NOMO-1 (cell line): ENCODE measurements around the gene EXOC3L4.
"Not testable (repeated sequence)": the region's sequence is repeated elsewhere in the genome, so short reads cannot be mapped to it uniquely, and the experiment has no call there.

Source experiments
- DNase-seq, 2 experiments: peaks; one replicate each; lab custom pipeline; 2025; ENCODE audit not compliant: unreplicated experiment in 2 of 2; lab: John Stamatoyannopoulos, UW

Gene EXOC3L4

DNA sequence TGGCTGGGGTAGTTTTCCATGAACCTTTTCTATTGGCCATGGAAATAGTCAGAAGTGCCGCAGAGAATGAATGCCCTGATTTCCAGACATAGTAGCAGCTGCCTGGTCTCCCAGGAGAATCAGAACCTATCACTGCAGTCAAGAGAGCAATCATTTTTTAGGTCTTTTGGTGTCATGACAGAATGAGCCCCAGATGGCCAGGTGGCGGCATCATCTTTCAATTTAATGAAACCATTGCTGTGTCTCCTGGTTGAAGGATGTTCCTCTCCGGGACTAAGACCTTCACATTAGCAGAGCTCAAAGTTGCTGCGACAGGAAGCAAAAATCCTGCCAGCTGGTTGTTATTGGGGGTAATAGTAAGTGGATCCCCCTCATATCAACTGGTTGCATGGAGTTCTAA lies 47.5 kb downstream of the EXOC3L4 start:
- no peak for DNase-seq

DNA sequence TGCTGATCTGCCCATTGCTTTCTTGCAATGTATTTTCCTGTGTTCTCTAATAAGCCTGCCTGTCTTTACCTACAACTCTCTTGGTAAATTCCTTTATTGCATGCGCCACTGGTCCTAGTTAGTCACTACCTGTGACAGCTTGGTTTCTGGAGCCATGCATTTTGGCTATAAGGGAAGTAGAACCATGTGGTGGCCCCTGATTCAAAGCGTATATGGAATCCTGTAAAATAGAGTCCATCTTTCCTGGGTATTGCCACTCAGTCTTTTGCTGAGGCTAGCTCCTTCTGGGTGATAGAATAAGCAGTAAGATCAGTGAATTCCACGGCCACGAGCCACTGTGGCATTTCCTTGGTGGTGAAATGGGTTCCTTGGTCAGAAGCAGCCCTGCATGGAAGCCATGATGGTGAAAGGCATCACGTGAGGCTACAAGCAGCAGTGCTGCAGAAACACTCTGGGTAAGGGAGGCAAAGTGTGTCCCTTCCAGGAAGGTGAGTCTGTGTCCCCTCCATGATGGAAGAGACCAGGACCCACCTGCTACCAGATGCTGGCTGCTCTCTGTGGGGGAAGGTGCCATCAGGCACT lies 48.3 kb downstream of the EXOC3L4 start:
- DNase-seq: no peak

DNA sequence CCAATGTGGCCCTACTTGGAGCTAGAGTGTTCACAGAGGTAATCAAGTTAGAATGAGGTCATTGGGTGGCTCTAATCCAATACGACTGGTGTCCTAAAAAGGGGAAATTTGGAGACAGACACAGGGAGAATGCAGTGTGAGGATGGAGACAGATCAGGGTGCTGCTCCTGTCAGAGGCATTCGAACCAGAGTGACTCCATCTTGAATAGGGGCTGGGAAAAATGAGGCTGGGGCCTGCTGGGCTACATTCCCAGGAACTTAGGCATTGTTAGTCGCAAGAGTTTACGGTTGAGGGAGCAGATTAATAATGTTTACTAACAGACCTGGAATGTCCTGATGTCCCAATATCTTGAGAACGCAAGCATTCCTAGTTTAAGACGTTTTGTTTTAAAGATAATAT lies 49.0 kb downstream of the EXOC3L4 start:
- no peak for DNase-seq

DNA sequence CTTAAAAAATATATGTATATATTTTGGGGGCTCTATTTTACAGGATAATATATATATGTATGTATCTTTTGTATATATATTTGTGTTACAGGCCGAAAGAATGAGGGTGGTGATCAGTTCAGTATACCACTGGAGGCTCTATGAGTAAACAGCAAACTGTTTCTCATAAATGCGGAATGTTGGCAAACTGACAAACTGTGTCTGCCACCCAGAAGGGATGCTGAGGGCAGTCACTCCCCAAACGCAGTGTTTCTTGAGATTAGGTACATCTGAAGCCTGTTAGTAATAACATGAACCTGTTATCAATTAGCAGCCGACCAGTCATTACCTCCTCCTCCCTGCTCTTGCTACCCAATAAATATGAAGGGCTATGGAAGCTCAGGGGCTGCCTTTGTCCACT lies 49.6 kb downstream of the EXOC3L4 start:
- DNase-seq: no peak

DNA sequence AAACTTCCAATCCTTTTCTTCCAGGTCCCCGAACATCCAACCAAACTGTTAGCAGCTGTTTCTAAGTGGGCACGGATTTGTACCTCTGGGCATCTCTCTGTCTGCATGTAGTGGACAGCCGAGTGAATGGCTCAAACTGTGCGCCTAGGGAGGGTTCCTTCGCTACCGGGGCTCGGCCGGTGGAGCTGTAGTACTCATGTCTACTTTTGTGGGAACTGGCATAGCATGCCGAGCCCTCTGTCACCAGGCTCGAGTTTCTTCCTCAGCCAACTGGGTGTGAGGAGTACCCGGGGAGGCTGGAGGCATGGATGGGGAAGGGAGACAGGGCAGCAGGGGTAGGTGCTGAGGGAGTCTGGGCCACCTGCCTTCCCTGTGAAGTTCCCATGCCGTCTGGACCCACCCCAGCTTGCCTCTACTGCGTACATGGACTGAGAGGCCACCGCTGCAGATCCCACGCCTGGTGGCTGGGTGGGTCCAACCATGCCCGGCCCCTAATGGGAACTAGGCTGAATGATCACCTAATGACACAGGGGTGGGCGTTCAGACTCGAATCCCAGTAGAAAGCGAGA lies 51.7 kb downstream of the EXOC3L4 start:
- DNase-seq: no peak

DNA sequence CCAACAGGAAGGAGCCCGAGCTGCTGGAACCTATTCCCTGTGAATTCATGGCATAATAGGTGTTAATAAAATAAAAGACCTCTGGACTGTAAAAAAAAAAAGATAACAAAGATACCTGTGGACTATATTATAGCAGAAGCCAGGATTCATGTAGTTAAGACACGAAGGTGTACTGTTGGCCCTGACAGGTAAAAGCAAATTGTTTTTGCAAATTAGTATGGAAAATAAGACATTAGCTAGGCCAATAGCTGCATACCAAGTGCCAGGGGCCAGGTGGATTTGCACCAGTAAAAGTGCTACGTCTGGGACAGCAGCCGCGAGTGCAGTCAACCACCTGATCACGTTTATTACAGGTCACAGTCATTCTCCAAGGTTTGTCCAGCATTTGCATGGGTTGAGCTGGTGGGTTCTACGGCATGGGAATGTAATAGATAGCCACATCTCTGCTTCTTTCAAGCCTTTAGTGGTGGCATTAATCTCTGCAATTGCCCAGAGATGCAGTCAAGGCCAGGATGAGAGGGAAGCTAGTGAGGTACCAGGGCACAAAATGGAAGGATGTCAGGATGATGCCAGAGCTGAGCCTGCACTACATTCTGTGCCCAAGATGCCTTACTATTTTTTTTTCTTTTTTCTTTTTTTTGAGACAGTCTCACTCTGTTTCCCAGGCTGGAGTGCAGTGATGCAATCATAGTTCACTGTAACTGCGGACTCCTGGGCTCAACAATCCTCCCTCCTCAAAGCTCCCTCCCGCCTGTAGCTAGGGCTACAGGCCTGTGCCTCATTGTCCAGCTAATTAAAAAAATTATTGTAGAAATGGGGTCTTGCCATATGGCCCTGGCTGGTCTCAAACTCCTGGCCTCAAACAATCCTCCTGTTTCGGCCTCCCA lies 55.1 kb downstream of the EXOC3L4 start:
- no peak for DNase-seq

DNA sequence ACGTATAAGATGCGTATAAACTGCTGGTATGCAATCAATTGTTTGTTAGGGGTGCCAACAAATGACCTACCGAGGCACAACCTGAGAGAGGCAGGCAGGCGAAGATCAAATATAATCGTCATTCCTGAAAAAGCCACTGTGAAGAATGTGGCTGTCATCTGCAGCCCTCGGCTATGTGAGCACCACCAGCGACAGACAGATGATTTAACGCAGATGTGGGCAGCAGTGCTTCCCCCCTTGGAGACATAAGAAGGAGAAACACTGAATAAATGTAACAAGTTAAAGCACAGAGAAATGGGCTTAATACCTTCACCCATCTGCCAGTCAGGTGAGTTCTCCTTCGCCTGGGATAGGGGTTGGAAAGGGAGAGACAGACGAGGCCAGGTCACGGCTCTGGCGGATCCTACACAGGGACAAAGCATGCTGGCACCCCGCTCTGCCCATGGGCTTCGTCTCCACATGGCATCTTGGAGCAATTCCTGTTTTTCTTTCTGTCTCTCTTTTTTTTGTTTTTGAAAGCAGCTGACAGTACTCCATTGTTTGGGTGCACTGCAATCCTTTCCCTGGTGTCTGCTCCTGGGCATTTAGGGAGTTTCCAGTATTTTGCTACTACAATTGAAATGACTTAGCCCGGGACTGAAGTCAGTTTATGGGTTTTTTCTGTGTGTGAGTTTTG lies 56.9 kb downstream of the EXOC3L4 start:
- DNase-seq: no peak

DNA sequence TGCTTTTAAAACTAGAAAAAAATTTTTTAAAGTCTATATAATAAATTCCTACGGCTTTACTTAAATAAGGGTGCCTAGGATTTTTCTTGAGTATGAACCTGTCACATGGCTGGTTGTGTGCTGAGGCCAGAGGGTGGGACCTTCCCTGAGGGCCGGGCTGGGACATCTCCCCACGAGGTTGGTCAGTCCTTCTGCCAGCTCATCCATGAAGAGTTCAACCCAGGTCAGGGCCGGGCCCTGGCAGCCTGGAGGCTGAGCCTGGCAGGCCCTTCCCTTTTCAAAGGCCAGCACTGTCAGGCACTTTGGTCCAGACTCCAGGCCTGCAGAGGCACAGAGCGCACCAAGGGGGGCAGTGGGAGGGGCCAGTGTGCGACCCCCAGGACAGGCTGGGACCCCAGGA lies 60.5 kb downstream of the EXOC3L4 start:
- DNase-seq: no peak

DNA sequence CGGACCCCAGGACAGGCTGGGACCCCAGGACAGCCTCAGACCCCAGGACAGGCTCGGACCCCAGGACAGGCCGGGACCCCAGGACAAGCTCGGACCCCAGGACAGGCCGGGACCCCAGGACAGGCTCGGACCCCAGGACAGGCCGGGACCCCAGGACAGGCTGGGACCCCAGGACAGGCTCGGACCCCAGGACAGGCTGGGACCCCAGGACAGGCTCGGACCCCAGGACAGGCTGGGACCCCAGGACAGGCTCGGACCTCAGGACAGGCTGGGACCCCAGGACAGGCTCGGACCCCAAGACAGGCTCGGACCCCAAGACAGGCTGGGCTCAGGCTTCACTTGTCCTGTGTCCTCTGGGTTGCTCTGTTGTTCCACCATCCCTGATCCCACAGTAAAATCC lies 60.9 kb downstream of the EXOC3L4 start:
- DNase-seq: not testable (repeated sequence)

DNA sequence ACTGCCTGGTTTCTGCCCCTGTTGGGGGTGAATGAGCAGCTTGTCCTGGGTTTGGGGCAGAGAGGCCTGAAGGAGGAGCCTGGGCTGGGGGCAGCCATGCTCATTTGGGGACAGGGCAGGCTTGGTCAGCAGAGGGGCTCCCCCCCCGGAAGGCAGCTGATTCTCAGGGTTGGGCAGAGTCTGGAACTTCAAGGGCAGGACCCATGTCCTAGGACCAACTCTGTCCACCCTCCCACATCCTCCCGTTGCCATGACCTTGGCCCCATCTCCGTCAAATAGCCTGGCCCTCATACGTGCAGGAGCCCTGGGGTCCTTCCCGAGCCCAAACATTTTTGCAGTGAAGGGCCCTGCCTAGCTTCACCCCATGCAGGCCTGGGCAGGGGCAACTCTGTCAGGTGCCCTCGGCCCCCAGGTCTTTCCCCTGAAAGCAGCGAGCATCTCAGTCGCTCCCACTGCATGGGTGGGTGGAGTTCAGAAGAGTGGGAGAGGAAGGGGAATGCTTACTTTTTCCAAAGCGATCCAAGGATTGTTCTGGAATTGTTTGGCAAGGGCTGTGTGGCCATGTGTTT lies 61.4 kb downstream of the EXOC3L4 start:
- no peak for DNase-seq

DNA sequence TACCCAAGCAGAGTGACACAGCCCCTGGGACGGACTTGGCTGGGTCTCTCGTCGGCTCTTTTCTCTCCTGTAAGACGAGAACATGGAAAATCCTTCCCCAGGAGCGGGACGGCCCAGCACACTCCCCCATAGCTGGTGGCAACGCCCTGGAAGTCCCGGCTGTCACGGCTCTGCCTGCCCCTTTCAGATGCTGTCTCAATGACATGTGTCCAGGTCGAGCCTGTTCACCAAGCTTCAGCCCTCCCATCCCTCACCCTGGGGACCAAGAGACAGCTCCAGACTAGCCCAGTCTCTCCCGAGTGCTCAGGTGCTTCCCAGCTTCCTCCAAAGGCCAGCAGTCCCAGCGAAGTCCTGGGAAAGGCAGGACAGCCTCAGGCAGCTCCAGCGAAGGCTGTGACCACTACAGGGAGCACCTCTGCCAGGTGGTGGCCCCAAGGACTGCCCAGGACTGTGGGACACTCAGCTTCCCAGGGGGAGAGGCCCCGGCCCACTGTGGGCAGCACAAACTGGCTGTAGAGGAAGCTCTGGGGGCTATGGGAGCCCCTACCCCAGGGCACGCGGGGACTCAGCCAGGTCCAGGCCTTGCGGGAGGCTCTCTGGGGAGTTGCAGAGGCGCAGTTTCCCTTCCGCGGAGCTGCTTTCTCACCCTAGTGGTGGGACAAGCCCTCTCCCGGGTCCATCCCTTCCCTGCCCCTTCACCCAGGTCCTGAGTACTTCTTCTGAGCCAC lies 62.3 kb downstream of the EXOC3L4 start:
- DNase-seq: no peak

DNA sequence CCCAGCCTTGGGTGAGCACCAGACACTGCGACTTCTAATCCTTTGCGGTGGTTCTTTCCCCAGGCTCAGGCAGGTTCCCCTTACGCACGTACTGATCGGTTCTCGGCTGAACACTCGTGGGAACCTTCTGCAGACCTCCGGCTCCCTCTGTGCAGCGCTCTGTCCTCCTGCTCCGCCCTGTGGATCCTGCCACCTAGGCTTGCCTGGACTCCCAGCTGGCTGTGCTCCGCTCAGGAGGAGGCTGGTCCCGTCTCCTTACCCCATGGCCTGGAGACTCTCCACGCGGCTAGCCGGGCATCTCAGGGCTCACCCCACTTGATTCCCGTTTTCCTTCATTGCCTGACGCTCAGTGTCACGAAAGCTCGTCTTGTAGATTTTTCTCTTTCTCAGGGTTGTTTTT lies 63.4 kb downstream of the EXOC3L4 start:
- DNase-seq: no peak

DNA sequence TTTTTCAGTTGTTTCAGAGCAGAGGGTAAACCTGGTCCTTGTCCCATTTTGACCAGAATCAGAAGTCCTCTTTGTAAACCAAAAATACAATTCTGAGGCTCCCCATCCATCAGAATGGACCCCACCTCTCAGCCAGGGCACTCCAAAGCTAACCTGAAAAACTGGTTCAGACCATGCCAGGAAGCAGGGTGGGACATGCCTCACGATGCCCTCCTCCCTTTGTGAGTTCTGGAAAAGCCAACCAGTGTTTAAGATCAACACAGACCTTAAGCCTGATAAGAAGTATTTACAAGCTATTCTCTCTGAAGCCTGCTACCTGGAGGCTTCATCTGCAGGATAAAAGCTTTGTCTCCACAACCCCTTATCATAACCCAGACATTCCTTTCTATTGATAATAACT lies 64.2 kb downstream of the EXOC3L4 start:
- DNase-seq: no peak
